ENCODE results near the gene DUSP5.

GRCh38 chr10:110475722-110476515, 21.8 kb upstream of the DUSP5 start:
- TF ChIP-seq CTCF (IDR thresholded peaks at IDR 0.05) (no peak), POLR2A (IDR thresholded peaks at IDR 0.05) (no peak)
